ENCODE results near the gene COPS6.

COPS6 gene

DNA sequence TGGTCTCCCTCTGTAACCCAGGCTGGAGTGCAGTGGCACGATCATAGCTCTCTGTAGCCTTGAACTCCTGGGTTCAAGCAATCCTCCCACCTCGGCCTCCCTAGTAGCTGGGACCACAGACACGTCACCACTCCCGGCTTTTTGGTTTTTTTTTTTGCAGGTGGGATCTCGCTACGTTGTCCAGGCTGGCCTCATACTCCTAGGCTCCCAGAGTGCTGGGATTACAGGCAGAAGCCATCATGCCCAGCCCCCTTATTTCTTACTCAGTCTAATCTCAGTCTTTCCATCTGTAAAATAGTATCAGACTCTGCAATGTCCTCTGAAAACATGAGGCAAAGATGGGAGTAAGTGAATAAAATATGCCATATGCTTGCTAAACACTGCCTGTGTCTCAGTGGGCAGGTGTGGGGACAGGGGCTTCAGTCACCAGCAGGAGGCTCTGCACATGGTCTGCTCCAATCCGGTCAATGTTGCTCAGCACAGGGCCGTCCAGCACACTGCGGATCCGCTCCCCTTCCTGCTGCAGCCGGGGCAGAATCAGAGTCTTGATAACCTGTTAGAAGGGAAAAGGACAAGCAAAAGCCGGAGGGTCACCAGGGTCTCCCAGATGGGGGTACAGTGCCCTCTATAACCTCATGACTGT is 20.9 kb downstream of the COPS6 start:
- H3K4me3 ChIP-seq (ENCODE audit: low read length), result no peak overlapping the region
- TF ChIP-seq, protein P1, sequence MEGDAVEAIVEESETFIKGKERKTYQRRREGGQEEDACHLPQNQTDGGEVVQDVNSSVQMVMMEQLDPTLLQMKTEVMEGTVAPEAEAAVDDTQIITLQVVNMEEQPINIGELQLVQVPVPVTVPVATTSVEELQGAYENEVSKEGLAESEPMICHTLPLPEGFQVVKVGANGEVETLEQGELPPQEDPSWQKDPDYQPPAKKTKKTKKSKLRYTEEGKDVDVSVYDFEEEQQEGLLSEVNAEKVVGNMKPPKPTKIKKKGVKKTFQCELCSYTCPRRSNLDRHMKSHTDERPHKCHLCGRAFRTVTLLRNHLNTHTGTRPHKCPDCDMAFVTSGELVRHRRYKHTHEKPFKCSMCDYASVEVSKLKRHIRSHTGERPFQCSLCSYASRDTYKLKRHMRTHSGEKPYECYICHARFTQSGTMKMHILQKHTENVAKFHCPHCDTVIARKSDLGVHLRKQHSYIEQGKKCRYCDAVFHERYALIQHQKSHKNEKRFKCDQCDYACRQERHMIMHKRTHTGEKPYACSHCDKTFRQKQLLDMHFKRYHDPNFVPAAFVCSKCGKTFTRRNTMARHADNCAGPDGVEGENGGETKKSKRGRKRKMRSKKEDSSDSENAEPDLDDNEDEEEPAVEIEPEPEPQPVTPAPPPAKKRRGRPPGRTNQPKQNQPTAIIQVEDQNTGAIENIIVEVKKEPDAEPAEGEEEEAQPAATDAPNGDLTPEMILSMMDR (conservative IDR thresholded peaks at IDR 0.05; ENCODE audit: low read depth, low read length), result peak; percentile 28
- DNase-seq (ENCODE audit: low read depth), result no peak

DNA sequence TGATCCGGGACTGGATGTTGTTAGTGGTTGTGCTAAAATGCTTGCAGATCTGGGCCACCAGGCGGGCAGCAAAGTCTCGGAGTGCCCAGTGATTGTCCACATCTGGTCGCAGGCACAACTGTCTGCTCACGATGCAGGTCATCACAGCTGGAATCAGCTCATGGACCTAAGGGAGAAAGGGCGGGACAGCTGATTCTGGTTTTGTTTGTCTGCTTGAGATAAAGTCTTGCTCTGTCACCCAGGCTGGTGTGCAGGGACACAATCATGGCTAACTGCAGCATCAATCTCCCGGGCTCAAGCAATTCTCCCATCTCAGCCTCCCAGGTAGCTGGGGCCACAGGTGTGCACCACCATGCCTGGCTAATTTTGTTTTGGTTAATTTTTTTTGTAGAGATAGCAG is 22.4 kb downstream of the COPS6 start:
- no peak overlapping the region for H3K4me3 ChIP-seq (ENCODE audit: low read length)
- DNase-seq (ENCODE audit: low read depth), result no peak
- TF ChIP-seq, protein P1 (conservative IDR thresholded peaks at IDR 0.05; ENCODE audit: low read depth, low read length), result no peak

DNA sequence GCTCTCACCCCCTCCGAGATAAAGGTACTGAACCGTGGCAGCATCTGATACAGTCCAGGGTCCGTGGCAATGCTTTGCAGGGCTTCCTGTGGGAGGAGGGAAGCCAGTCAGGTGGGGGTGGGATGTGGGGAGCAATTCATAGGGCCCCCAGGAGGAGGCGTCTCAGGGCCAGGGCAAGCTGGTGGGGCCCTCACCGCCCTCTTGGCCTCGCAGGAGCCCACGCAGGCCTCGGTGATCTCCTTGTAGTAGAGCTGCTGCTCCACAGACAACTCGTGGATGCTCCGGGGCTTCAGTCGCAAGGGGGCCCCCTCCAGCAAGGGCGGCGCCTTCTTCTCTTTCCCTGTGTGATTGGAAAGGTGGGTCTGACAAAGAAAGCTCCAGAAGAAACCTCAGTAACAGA is 23.1 kb downstream of the COPS6 start:
- TF ChIP-seq, protein P1 (conservative IDR thresholded peaks at IDR 0.05; ENCODE audit: low read depth, low read length), result no peak
- no peak for DNase-seq (ENCODE audit: low read depth)
- H3K4me3 ChIP-seq (ENCODE audit: low read length), result no peak overlapping the region

DNA sequence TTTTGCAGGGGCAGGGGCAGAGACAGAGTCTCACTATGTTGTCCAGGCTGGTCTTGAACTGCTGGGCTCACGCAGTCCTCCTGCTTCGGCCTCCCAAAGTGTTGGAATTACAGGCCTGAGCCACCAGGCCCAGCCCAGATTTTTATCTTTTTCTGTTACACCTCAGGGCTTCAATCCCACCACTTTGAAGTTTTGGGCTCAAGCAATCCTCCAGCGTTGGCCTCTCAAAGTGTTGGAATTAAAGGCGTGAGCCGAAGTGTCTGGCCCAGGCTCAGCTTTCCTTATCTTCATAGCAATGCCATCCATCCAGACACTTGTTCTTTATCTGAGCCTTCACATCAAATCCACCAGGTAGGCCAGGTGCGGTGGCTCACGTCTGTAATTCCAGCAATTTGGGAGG is 26.3 kb downstream of the COPS6 start:
- TF ChIP-seq, protein P1 (conservative IDR thresholded peaks at IDR 0.05; ENCODE audit: low read depth, low read length), result no peak
- no peak for DNase-seq (ENCODE audit: low read depth)
- H3K4me3 ChIP-seq (ENCODE audit: low read length), result no peak overlapping the region

DNA sequence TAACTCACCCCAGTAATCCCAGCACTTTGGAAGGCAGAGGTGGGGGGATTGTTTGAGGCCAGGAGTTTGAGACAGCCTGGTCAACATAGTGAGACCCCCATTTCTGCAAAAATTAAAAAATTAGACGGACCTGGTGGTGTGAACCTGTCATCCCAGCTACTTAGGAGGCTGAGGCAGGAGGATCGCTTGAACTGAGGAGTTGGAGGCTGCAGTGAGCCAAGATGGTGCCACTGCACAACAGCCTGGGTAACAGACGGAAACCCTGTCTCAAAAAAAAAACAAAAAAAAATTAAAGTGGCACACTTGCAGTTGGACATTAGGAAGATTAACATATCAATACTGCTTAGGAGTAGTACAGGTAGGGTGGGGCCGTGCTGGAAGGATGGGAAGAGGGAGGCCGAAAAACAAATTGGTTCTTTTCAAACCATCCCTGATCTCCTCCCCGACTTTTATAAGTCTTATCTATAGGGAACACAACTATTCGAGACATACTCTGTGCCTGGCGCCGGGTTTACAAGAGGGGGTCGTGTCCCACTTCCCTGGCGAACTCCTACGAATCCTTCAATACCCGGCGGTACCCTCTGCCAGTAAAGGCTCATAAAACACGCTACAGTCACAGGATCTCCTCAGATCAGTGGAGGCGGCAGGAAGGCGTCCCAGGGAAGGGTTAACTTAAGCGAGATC is 29.8 kb downstream of the COPS6 start:
- DNase-seq (ENCODE audit: low read depth), result no peak
- peak overlapping the region; percentile 95 for H3K4me3 ChIP-seq (ENCODE audit: low read length)
- TF ChIP-seq, protein P1 (conservative IDR thresholded peaks at IDR 0.05; ENCODE audit: low read depth, low read length), result no peak

DNA sequence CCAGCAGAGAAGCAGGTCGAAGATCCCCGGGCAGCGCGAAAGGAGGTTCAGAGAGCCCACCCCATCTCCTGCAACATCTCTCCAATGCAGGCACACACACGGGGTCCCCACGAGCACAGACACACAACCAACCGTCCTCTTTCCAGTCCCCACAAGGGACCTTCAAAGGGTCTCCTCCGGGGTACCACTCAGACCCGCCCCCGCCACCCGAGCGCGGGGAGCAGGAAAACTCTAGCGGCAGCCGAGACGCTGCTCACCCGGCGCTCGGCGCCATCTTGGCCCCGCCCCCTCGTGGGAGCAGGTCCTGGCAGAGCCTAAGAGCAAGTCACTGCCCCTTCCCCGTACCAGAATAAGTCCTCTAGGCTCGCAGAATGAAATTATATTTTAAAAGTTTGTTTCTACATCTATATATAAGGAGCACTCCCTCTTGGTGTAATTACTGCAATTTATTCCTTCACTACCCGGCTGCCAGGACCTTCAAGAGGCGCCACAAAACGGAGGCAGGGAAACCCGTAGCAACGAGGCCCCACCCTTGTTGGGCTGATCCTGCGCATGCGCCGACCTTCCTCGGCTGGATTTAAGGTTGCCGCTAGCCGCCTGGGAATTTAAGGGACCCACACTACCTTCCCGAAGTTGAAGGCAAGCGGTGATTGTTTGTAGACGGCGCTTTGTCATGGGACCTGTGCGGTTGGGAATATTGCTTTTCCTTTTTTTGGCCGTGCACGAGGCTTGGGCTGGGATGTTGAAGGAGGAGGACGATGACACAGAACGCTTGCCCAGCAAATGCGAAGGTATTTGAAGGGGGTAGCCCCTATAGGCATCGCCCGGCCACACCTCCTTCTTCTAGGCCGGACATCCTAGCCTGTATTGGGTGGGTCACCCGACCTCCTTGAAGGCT is 30.6 kb downstream of the COPS6 start, which contains the start of the genes CNPY4 and TAF6:
TSS of gene CNPY4 (plus strand) at position 563 of the 898 bp plus-strand sequence. CDS start at position 674, 111 bp downstream.
TSS of gene TAF6 (minus strand) at position 287 of the 898 bp plus-strand sequence. CDS start 5,149 bp downstream, outside the sequence.
- peak; percentile 81 for DNase-seq (ENCODE audit: low read depth)
- H3K4me3 ChIP-seq (ENCODE audit: low read length), result peak within 1 kb of the TSS; percentile 95
- TF ChIP-seq, protein P1 (conservative IDR thresholded peaks at IDR 0.05; ENCODE audit: low read depth, low read length), result no peak
